Left ventricle myocardium inferior (tissue), 1 donor: ENCODE measurements around the gene PCDHA11. TPM values are rescaled to one million over a fixed set of nuclear protein-coding genes. Genes with fewer than 3 reads are reported as not detected.

Experiments
- DNase-seq: peaks from one replicate; pipeline ENCODE4 v3.0.0-alpha.2; 2020
- H3K27ac ChIP-seq: fragments of 200-600 bp; replicated peaks from 2 replicates; pipeline ENCODE4 v1.8.0; 2021
- H3K27me3 ChIP-seq: fragments of 200-600 bp; 2 replicates; pipeline ENCODE4 v1.8.0; 2021; ENCODE audit warnings: low read depth
- H3K36me3 ChIP-seq: fragments of 200-600 bp; 2 replicates; pipeline ENCODE4 v1.8.0; 2021
- H3K4me1 ChIP-seq: fragments of 200-600 bp; 2 replicates; pipeline ENCODE4 v1.8.0; 2021
- H3K4me3 ChIP-seq: fragments of 200-600 bp; 2 replicates; pipeline ENCODE4 v1.8.0; 2021; ENCODE audit warnings: mild to moderate bottlenecking, moderate library complexity
- H3K9me3 ChIP-seq: fragments of 200-600 bp; replicated peaks from 2 replicates; pipeline ENCODE4 v1.8.0; 2021
- intact Hi-C: fragments of 100-400 bp; cut with micrococcal nuclease; formaldehyde crosslinking; loops from one replicate; pipeline ENCODE4 v1.11.0; 2022
- total RNA-seq: library from RNA; stranded (reverse); fragmentation: NEBNext Ultra II Directional; extraction: Animal tissue kit (Norgen Biotek cat#: 25700); gene quantifications from one replicate; pipeline ENCODE4 v1.2.1, GENCODE V29; 2021
- TF ChIP-seq, protein P1 (sequence below): fragments of 200-600 bp; IDR thresholded peaks from 2 replicates; pipeline ENCODE4 v1.8.0; 2021; ENCODE audit warnings: antibody characterized with exemption, mild to moderate bottlenecking, borderline replicate concordance
- donor health status: DM: no; HTN: yes; CAD: no; lungs with severe emphysema.

PCDHA11 gene
- total RNA-seq, 1 donor from 2014 or later: not detected

DNA sequence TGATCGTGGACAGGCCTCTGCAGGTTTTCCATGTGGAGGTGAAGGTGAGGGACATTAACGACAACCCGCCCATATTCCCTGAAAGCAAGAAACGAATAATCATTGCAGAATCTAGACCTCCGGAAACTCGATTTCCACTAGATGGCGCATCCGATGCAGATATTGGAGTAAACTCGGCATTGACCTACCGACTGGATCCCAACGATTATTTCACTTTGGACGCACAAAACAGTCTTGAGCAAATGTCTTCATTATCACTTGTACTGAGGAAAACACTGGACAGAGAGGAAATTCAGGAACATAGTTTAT, 13.8 kb downstream of the PCDHA11 start:
- Histone ChIP-seq H3K9me3 (peaks cover 55% of the 10 kb centered on the region), H3K27me3 (peaks cover 70% of the 10 kb centered on the region), H3K4me1 (no peaks in the 10 kb centered on the region), H3K4me3 (peak overlapping the region; percentile 18), H3K36me3 (no peaks in the 10 kb centered on the region), H3K27ac (no peak overlapping the region)
- intact Hi-C loops: no loop called here
- TF ChIP-seq, protein P1, sequence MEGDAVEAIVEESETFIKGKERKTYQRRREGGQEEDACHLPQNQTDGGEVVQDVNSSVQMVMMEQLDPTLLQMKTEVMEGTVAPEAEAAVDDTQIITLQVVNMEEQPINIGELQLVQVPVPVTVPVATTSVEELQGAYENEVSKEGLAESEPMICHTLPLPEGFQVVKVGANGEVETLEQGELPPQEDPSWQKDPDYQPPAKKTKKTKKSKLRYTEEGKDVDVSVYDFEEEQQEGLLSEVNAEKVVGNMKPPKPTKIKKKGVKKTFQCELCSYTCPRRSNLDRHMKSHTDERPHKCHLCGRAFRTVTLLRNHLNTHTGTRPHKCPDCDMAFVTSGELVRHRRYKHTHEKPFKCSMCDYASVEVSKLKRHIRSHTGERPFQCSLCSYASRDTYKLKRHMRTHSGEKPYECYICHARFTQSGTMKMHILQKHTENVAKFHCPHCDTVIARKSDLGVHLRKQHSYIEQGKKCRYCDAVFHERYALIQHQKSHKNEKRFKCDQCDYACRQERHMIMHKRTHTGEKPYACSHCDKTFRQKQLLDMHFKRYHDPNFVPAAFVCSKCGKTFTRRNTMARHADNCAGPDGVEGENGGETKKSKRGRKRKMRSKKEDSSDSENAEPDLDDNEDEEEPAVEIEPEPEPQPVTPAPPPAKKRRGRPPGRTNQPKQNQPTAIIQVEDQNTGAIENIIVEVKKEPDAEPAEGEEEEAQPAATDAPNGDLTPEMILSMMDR: no peak
- DNase-seq: no peak

DNA sequence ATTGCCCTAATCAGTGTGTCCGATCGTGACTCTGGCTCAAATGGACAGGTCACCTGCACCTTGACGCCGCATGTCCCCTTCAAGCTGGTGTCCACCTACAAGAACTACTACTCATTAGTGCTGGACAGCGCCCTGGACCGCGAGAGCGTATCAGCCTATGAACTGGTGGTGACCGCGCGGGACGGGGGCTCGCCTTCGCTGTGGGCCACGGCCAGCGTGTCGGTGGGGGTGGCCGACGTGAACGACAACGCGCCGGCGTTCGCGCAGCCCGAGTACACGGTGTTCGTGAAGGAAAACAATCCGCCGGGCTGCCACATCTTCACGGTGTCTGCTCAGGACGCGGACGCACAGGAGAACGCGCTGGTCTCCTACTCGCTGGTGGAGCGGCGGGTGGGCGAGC, 14.6 kb downstream of the PCDHA11 start:
- TF ChIP-seq, protein P1: no peak
- no peaks in the 10 kb centered on the region for H3K36me3 ChIP-seq
- H3K4me3 ChIP-seq: no peak overlapping the region
- peaks cover 63% of the 10 kb centered on the region for H3K27me3 ChIP-seq
- H3K27ac ChIP-seq: no peak overlapping the region
- DNase-seq: no peak
- no peaks in the 10 kb centered on the region for H3K4me1 ChIP-seq
- intact Hi-C loops: no loop called here
- H3K9me3 ChIP-seq: peaks cover 54% of the 10 kb centered on the region

DNA sequence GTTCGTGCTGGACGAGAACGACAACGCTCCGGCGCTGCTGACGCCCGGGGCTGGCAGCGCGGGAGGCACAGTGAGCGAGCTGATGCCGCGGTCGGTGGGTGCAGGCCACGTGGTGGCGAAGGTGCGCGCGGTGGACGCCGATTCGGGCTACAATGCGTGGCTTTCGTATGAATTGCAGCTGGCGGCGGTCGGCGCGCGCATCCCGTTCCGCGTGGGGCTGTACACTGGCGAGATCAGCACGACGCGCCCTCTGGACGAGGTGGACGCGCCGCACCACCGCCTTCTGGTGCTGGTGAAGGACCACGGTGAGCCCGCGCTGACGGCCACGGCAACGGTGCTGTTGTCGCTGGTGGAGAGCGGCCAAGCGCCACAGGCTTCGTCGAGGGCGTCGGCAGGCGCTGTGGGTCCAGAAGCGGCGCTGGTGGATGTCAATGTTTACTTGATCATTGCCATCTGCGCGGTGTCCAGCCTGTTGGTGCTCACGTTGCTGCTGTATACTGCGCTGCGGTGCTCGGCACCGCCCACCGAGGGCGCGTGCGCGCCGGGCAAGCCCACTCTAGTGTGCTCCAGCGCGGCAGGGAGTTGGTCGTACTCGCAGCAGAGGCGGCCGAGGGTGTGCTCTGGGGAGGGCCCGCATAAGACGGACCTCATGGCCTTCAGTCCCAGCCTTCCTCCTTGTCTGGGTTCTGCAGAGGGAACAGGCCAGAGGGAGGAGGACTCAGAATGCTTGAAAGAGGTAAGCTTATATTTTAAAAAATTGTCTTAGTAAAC, 15.4 kb downstream of the PCDHA11 start:
- TF ChIP-seq, protein P1: no peak
- no peak overlapping the region for H3K4me3 ChIP-seq
- H3K4me1 ChIP-seq: no peaks in the 10 kb centered on the region
- intact Hi-C loops: no loop called here
- H3K9me3 ChIP-seq: peaks cover 51% of the 10 kb centered on the region
- H3K36me3 ChIP-seq: no peaks in the 10 kb centered on the region
- no peak overlapping the region for H3K27ac ChIP-seq
- peaks cover 56% of the 10 kb centered on the region for H3K27me3 ChIP-seq
- DNase-seq: no peak

DNA sequence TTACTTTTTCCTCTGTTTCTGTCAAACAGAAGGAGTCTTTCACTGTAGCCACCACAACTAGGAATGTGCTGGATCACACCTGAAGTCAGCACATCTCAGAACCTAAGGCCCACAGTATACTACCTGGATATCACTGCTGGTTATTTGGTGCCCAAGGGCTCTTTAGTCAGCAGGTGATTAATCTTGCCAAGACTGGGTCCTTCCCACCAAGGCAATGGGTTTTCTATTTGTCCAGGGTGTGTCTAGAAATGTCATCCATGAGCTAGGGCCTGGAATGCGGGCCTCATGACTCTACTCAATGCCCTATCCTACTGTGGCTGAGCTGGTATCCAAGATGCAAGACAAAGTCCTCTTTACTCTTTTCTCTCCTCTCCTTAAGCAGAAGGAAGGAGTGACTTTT, 47.6 kb downstream of the PCDHA11 start:
- H3K36me3 ChIP-seq: no peaks in the 10 kb centered on the region
- peaks cover 57% of the 10 kb centered on the region for H3K9me3 ChIP-seq
- no peak overlapping the region for H3K4me3 ChIP-seq
- TF ChIP-seq, protein P1: no peak
- DNase-seq: no peak
- H3K27ac ChIP-seq: no peak overlapping the region
- no peaks in the 10 kb centered on the region for H3K4me1 ChIP-seq
- intact Hi-C loops: no loop called here
- H3K27me3 ChIP-seq: peaks cover 15% of the 10 kb centered on the region

Other genes with a start within 250 kb of the PCDHA11 start
- 26.2 TPM for gene CD14, start 235.8 kb upstream of the PCDHA11 start, total RNA-seq
- gene TMCO6, start 229.5 kb upstream of the PCDHA11 start, total RNA-seq: 2.6 TPM
- gene NDUFA2, start 221.3 kb upstream of the PCDHA11 start, total RNA-seq: 142 TPM
- 72.0 TPM for gene IK, start 221.1 kb upstream of the PCDHA11 start, total RNA-seq
- gene WDR55, start 204.1 kb upstream of the PCDHA11 start, total RNA-seq: 11.4 TPM
- 0.47 TPM for gene DND1, start 195.4 kb upstream of the PCDHA11 start, total RNA-seq
- gene HARS1, start 177.6 kb upstream of the PCDHA11 start, total RNA-seq: 38.7 TPM
- gene HARS2, start 177.5 kb upstream of the PCDHA11 start, total RNA-seq: 27.8 TPM
- 35.5 TPM for gene ZMAT2, start 168.5 kb upstream of the PCDHA11 start, total RNA-seq
- not detected for gene PCDHA1, start 82.8 kb upstream of the PCDHA11 start, total RNA-seq
- not detected for gene PCDHA2, start 74.1 kb upstream of the PCDHA11 start, total RNA-seq
- gene PCDHA3, start 67.9 kb upstream of the PCDHA11 start, total RNA-seq: not detected
- 0.11 TPM for gene PCDHA4, start 61.9 kb upstream of the PCDHA11 start, total RNA-seq
- gene PCDHA5, start 47.3 kb upstream of the PCDHA11 start, total RNA-seq: not detected
- gene PCDHA6, start 41.0 kb upstream of the PCDHA11 start, total RNA-seq: not detected
- gene PCDHA7, start 34.7 kb upstream of the PCDHA11 start, total RNA-seq: not detected
- gene PCDHA8, start 27.8 kb upstream of the PCDHA11 start, total RNA-seq: not detected
- gene PCDHA9, start 20.6 kb upstream of the PCDHA11 start, total RNA-seq: not detected
- gene PCDHA10, start 13.1 kb upstream of the PCDHA11 start, total RNA-seq: 0.05 TPM
- not detected for gene PCDHA12, start 6.4 kb downstream of the PCDHA11 start, total RNA-seq
- gene PCDHA13, start 13.2 kb downstream of the PCDHA11 start, total RNA-seq: not detected
- not detected for gene PCDHAC1, start 57.3 kb downstream of the PCDHA11 start, total RNA-seq
- 0.36 TPM for gene PCDHAC2, start 97.5 kb downstream of the PCDHA11 start, total RNA-seq
- gene PCDHB1, start 182.4 kb downstream of the PCDHA11 start, total RNA-seq: not detected
- gene PCDHB2, start 225.7 kb downstream of the PCDHA11 start, total RNA-seq: 1.1 TPM
- 0.77 TPM for gene PCDHB3, start 231.5 kb downstream of the PCDHA11 start, total RNA-seq